ENCODE measurements around the gene POC5.

GRCh38 chr5:75706775-75707174 lies 10.5 kb downstream of the POC5 start:
- no peak for TF ChIP-seq CTCF (IDR thresholded peaks at IDR 0.05)
- no peak for TF ChIP-seq EP300 (IDR thresholded peaks at IDR 0.05)
- no peak for TF ChIP-seq POLR2A (IDR thresholded peaks at IDR 0.05)

Data from ovary (tissue), 3 donors.